Stimulated activated CD4-positive, alpha-beta T cell treated with anti-CD3 and anti-CD28 coated beads, Interleukin-12 subunit alpha, Interleukin-12 subunit beta, amount 100 ng/mL, for 48 hours (primary cell): ENCODE results near the gene SREK1IP1.

Experiments
- DNase-seq, 3 donors: peaks; one replicate each; pipeline ENCODE4 v3.0.0-alpha.2; 2020; ENCODE audit warnings: low read depth in 2 of 3, low spot score in 1 of 3

Gene SREK1IP1

GRCh38 chr5:64688391-64688790, 80.1 kb downstream of the SREK1IP1 start:
- DNase-seq: no peak

DNA sequence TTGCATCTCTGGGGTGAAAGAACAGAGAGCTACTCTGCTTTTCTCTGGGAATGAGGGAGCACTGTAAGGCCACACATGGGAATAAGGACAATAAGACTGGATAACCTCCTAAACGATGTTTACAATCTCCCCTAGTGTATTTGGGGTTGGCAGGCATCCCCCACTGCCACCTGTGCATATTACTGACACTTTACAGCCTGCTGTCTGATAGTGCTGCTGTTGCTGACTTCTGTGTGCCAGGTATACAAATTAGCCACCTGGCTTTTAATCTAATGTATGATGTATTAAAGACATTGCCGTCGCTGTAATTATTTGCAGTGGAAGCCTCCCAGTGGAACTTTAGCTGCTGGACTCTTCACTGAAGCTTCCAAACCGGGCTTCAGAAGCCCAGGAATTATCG, 82.6 kb downstream of the SREK1IP1 start:
- DNase-seq: no peak

GRCh38 chr5:64682608-64683007, 85.9 kb downstream of the SREK1IP1 start:
- DNase-seq: no peak

GRCh38 chr5:64680289-64680688, 88.2 kb downstream of the SREK1IP1 start:
- no peak for DNase-seq

GRCh38 chr5:64678374-64678773, 90.1 kb downstream of the SREK1IP1 start:
- DNase-seq: no peak

DNA sequence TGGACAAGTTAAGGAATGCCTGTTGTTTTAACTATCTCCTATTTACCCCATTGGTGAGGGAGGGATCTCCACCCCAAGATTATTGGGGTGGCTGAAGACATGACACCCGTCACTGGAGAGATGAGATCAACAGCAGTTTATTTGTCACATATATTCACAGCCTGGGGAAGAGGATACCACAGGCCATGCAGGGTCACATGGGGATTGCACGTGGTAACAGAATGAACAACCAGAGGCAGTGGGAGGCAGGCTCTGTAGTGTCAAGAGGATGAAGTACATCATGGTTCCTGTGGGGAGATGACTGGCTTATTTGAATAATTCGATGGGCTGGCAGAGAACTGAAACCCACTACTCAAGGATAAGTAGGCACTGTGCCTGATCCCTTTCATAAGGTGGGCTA, 96.8 kb downstream of the SREK1IP1 start:
- no peak for DNase-seq

DNA sequence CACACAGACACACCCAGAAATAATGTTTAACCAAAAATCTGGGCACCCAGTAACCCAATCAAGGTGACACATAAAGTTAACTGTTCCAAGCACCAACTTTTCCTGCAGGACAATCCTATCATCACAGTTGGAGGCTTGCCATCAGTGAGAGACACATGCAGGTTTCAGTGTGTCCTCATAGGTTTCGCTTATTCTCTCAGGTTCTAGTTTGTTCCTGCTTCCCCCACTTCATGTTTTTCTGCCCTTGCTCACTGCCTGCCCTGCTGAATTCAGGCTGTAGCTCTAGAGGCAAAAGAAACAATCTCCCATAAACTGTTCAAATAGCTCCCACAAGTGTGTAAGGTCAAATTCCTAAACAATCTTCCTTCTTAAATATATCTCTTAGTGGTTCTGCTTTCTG, 98.2 kb downstream of the SREK1IP1 start:
- no peak for DNase-seq
